Mesothelial cell of epicardium (in vitro differentiated cells): ENCODE data around the gene CCDC40. TPM values are rescaled to one million over a fixed set of nuclear protein-coding genes. Genes with fewer than 3 reads are reported as not detected.

ENCODE experiments used
- DNase-seq, 2 experiments: peaks; one replicate each; pipeline ENCODE4 v3.0.0; 2021; ENCODE audit warnings: low spot score in 2 of 2; ENCODE audit not compliant: unreplicated experiment in 2 of 2
- H3K27ac Mint-ChIP-seq: 2 replicates; pipeline ENCODE4 v1.8.0; 2021; ENCODE audit warnings: mixed read lengths
- H3K27me3 Mint-ChIP-seq: 2 replicates; pipeline ENCODE4 v1.8.0; 2021; ENCODE audit warnings: low read depth, mixed read lengths
- H3K36me3 Mint-ChIP-seq: 2 replicates; pipeline ENCODE4 v1.8.0; 2021; ENCODE audit warnings: mixed read lengths
- H3K4me1 Mint-ChIP-seq: 2 replicates; pipeline ENCODE4 v1.8.0; 2021; ENCODE audit warnings: mixed read lengths
- H3K4me3 Mint-ChIP-seq: 2 replicates; pipeline ENCODE4 v1.8.0; 2021; ENCODE audit warnings: mild to moderate bottlenecking, moderate library complexity, mixed read lengths
- H3K9me3 Mint-ChIP-seq: 2 replicates; pipeline ENCODE4 v1.8.0; 2021; ENCODE audit warnings: mixed read lengths
- total RNA-seq: library from RNA; stranded (reverse); gene quantifications from 3 replicates; pipeline ENCODE4 v1.2.1, GENCODE V29; 2021
- TF ChIP-seq, protein P1 (sequence below): fragments of 200-600 bp; sonication (generic); IDR thresholded peaks from one replicate; pipeline ENCODE4 v1.5.0; 2021; ENCODE audit warnings: antibody characterized with exemption; ENCODE audit not compliant: unreplicated experiment

Gene CCDC40
- total RNA-seq, 1 donor from 2014 or later: 23.5 TPM

DNA sequence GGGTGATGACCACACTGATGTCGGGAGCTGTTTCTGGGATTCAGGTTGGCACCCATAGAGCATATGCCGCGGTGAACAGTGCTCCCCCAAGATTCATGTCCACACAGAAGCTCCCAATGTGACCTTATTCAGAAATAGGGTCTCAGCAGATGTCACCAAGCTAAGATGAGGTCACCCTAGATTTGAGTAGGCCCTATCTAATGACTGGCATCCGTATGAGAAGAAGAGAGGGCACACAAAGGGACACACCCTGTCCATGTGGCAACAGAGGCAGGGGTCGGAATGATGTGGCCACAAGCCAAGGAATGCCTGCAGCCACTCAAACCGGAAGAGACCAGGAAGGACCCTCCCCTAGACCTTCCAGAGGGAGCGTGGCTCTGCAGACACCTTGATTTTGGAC is 36.3 kb upstream of the CCDC40 start:
- H3K9me3 Mint-ChIP-seq: no peaks in the 10 kb centered on the region
- no peaks in the 10 kb centered on the region for H3K27me3 Mint-ChIP-seq
- no peak for DNase-seq
- no peaks in the 10 kb centered on the region for H3K4me1 Mint-ChIP-seq
- H3K4me3 Mint-ChIP-seq: no peak overlapping the region
- peaks cover 21% of the 10 kb centered on the region for H3K36me3 Mint-ChIP-seq
- H3K27ac Mint-ChIP-seq: no peak overlapping the region
- TF ChIP-seq, protein P1, sequence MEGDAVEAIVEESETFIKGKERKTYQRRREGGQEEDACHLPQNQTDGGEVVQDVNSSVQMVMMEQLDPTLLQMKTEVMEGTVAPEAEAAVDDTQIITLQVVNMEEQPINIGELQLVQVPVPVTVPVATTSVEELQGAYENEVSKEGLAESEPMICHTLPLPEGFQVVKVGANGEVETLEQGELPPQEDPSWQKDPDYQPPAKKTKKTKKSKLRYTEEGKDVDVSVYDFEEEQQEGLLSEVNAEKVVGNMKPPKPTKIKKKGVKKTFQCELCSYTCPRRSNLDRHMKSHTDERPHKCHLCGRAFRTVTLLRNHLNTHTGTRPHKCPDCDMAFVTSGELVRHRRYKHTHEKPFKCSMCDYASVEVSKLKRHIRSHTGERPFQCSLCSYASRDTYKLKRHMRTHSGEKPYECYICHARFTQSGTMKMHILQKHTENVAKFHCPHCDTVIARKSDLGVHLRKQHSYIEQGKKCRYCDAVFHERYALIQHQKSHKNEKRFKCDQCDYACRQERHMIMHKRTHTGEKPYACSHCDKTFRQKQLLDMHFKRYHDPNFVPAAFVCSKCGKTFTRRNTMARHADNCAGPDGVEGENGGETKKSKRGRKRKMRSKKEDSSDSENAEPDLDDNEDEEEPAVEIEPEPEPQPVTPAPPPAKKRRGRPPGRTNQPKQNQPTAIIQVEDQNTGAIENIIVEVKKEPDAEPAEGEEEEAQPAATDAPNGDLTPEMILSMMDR: no peak

DNA sequence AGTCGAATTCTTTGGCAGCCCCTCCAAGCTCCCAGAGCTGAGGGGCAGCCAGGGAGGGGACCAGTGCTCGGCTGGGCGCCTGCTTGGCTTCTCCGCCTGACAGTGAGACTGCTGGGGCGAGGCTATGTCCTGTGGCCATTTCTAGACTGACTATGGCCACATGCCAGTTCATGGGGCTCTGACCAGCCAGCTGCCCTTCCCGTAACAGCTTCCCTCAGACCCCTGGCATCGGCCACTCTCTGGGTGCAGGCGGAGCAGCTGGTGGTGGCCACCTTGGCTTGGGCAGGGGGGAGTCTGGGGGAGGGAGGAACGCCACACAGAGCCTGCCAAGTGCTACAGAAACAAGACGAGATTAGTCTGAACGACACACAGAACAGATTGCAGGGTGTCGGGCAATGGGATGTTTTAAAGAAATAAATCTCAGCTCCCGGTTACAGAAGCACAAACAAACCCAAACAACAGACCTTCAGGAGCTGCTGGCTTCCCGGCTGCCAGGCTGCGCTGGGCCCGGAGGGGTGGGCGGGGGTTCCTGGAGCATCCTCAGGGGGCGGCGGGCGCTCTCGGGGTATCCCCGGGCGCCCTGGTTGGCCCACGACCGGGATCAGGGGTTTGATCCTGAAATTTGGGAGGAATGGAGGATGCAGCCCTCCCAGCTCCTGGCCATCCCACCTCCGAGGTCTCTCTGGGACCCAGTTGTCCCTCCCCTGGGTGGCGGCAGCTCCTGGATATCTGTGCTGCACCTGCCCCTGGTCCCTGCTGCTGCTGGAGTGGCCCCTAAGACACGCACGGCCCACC is 35.3 kb upstream of the CCDC40 start:
- H3K9me3 Mint-ChIP-seq: no peaks in the 10 kb centered on the region
- TF ChIP-seq, protein P1: no peak
- H3K4me1 Mint-ChIP-seq: no peaks in the 10 kb centered on the region
- H3K4me3 Mint-ChIP-seq: no peak overlapping the region
- no peaks in the 10 kb centered on the region for H3K27me3 Mint-ChIP-seq
- H3K27ac Mint-ChIP-seq: no peak overlapping the region
- no peak for DNase-seq
- peaks cover 21% of the 10 kb centered on the region for H3K36me3 Mint-ChIP-seq

DNA sequence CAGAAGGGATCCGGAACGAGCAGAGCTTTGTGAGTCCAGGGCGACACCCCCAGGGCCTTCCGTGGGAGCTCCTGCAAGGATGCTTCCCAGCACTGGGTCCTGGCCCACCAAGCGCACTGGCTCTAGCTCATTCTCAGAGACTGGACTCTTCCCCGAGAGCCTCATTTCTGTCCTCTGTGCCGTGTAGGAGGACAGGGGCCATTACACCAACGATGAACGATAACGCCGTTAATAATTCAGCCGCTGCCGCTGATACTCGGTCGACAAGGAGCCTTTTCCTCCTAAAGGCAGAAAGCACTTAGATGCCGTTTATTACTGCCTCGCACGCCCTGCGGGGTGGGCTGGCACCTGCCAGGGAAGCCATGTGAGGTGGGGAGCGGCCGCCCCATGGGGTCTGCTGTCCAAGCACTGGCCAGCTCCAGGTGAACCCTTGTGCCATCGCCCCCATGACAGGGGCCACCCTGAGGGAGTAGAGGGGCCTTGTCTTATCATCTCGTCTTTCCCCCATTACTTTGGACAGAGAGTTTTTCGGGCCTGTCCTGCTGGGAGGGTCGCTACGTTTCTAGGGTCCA is 34.3 kb upstream of the CCDC40 start:
- DNase-seq: no peak
- Mint-ChIP-seq H3K4me3 (no peak overlapping the region), H3K9me3 (no peaks in the 10 kb centered on the region), H3K4me1 (no peaks in the 10 kb centered on the region), H3K36me3 (peaks cover 18% of the 10 kb centered on the region), H3K27me3 (no peaks in the 10 kb centered on the region), H3K27ac (no peak overlapping the region)
- TF ChIP-seq, protein P1: no peak

DNA sequence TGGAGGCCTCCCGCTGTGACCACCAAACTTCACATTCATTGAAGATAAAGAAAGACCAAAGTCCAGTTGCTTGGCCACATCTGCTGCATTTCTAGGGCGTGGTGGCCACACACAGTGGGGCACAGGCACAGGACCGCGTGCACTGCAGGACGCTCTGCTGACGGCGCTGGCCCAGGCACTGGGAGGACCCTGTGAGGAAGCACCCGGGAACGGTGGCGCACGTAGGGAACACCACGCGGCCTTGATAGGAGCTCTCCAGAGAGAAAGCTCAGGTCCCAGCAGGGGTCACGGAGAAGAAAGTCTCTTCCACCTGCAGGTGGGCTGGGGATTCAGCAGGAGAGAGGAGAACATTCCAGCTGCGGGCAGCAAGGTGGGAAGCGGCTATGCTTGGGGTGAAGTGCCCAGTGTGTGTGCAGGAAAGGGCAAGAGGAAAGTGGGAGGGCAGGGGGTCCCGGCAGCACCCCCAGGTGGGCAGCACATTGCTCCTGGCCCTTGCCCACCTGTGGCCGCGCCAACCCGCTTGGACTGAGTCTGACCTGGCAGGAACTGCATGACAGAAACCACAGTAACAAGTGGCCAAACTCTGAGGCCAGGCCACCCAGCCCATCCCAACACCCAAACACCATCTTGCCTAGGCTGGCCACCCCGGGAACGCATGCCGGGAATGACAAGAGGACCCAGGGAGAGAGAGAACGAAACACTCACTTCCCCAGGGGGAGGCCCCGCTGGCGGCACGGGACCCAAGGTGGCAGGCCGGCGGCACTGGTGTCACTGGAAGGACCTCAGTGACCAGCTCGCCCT is 33.6 kb upstream of the CCDC40 start:
- DNase-seq: no peak
- TF ChIP-seq, protein P1: no peak
- Mint-ChIP-seq H3K4me3 (no peak overlapping the region), H3K27ac (no peak overlapping the region), H3K27me3 (no peaks in the 10 kb centered on the region), H3K36me3 (peaks cover 18% of the 10 kb centered on the region), H3K9me3 (no peaks in the 10 kb centered on the region), H3K4me1 (no peaks in the 10 kb centered on the region)

DNA sequence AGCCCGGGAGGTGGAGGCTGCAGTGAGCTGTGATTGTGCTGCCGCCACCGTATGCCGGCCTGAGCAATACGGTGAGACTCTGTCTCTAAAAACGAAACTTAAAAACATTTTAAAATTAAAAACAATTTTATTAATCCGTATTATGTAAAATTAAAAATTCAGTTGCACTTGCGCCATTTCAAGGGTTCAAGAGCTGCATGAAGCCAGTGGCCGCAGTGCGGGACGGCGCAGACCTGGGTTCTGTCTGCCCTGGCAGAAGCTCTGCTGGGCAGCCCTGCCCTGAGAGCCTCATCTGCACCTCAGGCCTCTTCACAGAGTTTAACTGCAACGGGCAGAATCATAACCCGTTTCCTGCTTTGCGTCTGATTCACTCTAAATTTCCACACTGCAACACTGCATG is 32.5 kb upstream of the CCDC40 start:
- Mint-ChIP-seq H3K9me3 (no peaks in the 10 kb centered on the region), H3K27me3 (no peaks in the 10 kb centered on the region), H3K4me3 (no peak overlapping the region), H3K36me3 (peaks cover 15% of the 10 kb centered on the region), H3K27ac (no peak overlapping the region), H3K4me1 (peaks cover 2% of the 10 kb centered on the region)
- TF ChIP-seq, protein P1: no peak
- DNase-seq: no peak
